ENCODE results near the gene SLC35F2. TPM values are rescaled to one million over a fixed set of nuclear protein-coding genes. Genes with fewer than 3 reads are reported as not detected.

The SLC35F2 gene
- total and polyA plus RNA-seq, 2 of the 8 experiments (the other 6 are each of a cell fraction or from before 2014, with no cell fraction given) = 15.1 to 29.7 TPM

DNA sequence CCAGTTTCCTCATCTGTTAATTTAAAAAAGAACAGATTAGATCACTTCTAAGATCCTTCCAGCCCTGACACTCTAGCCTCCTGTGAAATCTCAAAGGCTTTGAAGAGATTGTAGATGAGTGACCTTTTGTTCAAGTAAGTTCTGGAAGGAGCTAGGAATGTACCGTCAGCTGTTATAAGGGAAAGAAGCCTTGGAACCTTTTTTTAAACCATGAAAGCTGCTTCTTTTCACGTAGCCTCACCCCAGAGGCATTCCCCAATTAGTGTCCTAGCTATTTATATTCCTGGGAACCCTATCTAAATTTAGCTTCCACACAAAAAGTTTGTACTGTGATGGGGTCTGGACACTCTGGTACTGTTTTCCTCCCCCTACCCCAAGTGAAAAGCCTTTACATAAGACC is 111.0 kb downstream of the SLC35F2 start (continued):
- TF ChIP-seq, protein P1, sequence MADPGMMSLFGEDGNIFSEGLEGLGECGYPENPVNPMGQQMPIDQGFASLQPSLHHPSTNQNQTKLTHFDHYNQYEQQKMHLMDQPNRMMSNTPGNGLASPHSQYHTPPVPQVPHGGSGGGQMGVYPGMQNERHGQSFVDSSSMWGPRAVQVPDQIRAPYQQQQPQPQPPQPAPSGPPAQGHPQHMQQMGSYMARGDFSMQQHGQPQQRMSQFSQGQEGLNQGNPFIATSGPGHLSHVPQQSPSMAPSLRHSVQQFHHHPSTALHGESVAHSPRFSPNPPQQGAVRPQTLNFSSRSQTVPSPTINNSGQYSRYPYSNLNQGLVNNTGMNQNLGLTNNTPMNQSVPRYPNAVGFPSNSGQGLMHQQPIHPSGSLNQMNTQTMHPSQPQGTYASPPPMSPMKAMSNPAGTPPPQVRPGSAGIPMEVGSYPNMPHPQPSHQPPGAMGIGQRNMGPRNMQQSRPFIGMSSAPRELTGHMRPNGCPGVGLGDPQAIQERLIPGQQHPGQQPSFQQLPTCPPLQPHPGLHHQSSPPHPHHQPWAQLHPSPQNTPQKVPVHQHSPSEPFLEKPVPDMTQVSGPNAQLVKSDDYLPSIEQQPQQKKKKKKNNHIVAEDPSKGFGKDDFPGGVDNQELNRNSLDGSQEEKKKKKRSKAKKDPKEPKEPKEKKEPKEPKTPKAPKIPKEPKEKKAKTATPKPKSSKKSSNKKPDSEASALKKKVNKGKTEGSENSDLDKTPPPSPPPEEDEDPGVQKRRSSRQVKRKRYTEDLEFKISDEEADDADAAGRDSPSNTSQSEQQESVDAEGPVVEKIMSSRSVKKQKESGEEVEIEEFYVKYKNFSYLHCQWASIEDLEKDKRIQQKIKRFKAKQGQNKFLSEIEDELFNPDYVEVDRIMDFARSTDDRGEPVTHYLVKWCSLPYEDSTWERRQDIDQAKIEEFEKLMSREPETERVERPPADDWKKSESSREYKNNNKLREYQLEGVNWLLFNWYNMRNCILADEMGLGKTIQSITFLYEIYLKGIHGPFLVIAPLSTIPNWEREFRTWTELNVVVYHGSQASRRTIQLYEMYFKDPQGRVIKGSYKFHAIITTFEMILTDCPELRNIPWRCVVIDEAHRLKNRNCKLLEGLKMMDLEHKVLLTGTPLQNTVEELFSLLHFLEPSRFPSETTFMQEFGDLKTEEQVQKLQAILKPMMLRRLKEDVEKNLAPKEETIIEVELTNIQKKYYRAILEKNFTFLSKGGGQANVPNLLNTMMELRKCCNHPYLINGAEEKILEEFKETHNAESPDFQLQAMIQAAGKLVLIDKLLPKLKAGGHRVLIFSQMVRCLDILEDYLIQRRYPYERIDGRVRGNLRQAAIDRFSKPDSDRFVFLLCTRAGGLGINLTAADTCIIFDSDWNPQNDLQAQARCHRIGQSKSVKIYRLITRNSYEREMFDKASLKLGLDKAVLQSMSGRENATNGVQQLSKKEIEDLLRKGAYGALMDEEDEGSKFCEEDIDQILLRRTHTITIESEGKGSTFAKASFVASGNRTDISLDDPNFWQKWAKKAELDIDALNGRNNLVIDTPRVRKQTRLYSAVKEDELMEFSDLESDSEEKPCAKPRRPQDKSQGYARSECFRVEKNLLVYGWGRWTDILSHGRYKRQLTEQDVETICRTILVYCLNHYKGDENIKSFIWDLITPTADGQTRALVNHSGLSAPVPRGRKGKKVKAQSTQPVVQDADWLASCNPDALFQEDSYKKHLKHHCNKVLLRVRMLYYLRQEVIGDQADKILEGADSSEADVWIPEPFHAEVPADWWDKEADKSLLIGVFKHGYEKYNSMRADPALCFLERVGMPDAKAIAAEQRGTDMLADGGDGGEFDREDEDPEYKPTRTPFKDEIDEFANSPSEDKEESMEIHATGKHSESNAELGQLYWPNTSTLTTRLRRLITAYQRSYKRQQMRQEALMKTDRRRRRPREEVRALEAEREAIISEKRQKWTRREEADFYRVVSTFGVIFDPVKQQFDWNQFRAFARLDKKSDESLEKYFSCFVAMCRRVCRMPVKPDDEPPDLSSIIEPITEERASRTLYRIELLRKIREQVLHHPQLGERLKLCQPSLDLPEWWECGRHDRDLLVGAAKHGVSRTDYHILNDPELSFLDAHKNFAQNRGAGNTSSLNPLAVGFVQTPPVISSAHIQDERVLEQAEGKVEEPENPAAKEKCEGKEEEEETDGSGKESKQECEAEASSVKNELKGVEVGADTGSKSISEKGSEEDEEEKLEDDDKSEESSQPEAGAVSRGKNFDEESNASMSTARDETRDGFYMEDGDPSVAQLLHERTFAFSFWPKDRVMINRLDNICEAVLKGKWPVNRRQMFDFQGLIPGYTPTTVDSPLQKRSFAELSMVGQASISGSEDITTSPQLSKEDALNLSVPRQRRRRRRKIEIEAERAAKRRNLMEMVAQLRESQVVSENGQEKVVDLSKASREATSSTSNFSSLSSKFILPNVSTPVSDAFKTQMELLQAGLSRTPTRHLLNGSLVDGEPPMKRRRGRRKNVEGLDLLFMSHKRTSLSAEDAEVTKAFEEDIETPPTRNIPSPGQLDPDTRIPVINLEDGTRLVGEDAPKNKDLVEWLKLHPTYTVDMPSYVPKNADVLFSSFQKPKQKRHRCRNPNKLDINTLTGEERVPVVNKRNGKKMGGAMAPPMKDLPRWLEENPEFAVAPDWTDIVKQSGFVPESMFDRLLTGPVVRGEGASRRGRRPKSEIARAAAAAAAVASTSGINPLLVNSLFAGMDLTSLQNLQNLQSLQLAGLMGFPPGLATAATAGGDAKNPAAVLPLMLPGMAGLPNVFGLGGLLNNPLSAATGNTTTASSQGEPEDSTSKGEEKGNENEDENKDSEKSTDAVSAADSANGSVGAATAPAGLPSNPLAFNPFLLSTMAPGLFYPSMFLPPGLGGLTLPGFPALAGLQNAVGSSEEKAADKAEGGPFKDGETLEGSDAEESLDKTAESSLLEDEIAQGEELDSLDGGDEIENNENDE (IDR thresholded peaks at IDR 0.05; ENCODE audit: insufficient replicate concordance, low read length) = no peak
- no peak for TF ChIP-seq TCF12 (IDR thresholded peaks at IDR 0.05; ENCODE audit: low read depth, low read length)
- no peak for TF ChIP-seq RBBP5 (IDR thresholded peaks at IDR 0.05; ENCODE audit: borderline replicate concordance, low read depth, low read length)
- TF ChIP-seq JUN (IDR thresholded peaks at IDR 0.05; ENCODE audit: low read depth, low read length) = no peak
- TF ChIP-seq PHF8 (conservative IDR thresholded peaks at IDR 0.05; ENCODE audit: low read depth, low read length) = no peak

All from H1 (cell line).